HK-2 (cell line): ENCODE data around the gene PNN.
A peak's percentile ranks its signal among the peaks of the same experiment; 100 is the strongest.
"Not testable (repeated sequence)": the region's sequence is repeated elsewhere in the genome, so short reads cannot be mapped to it uniquely, and the experiment has no call there.

Experiments used
- DNase-seq: peaks from one replicate; pipeline ENCODE4 v3.0.0-alpha.2; 2018; ENCODE audit not compliant: unreplicated experiment

The PNN gene

GRCh38 chr14:39174560-39175444, at the start of gene PNN:
Gene PNN (plus strand): TSS chr14:39175254. CDS start chr14:39175280, 26 bp downstream.
- DNase-seq: peak; percentile 97

- DNase-seq: not testable (repeated sequence)
These were observed 37.2 kb upstream of the PNN start for GRCh38 chr14:39137835-39138234.

- DNase-seq: no peak
These were observed 36.6 kb upstream of the PNN start for GRCh38 chr14:39138440-39138839.

GRCh38 chr14:39140170-39140569, 34.9 kb upstream of the PNN start:
- DNase-seq: no peak

- not testable (repeated sequence) for DNase-seq
These were observed 33.4 kb upstream of the PNN start for GRCh38 chr14:39141623-39142022.

GRCh38 chr14:39143226-39143625, 31.8 kb upstream of the PNN start:
- DNase-seq: not testable (repeated sequence)

GRCh38 chr14:39145266-39145966, 29.6 kb upstream of the PNN start:
- no peak for DNase-seq

- no peak for DNase-seq
These were observed 20.4 kb upstream of the PNN start for GRCh38 chr14:39154594-39155189.

- DNase-seq: no peak
These were observed 17.6 kb upstream of the PNN start for GRCh38 chr14:39157491-39157890.

- no peak for DNase-seq
These were observed 16.7 kb upstream of the PNN start for GRCh38 chr14:39158222-39158858.

- DNase-seq: no peak
These were observed 14.6 kb upstream of the PNN start for GRCh38 chr14:39160494-39160893.

- DNase-seq: not testable (repeated sequence)
These were observed 7.2 kb upstream of the PNN start for GRCh38 chr14:39167797-39168320.

- no peak for DNase-seq
These were observed 6.5 kb upstream of the PNN start for GRCh38 chr14:39168591-39168990.

- DNase-seq: no peak
These were observed 5.5 kb upstream of the PNN start for GRCh38 chr14:39169541-39169900.

GRCh38 chr14:39173198-39173597, 1.9 kb upstream of the PNN start:
- no peak for DNase-seq

GRCh38 chr14:39175445-39176262, 600 bp downstream of the PNN start:
- peak; percentile 48 for DNase-seq

- DNase-seq: no peak
These were observed 1.5 kb downstream of the PNN start for GRCh38 chr14:39176263-39177167.

GRCh38 chr14:39177168-39177545, 2.1 kb downstream of the PNN start:
- DNase-seq: no peak

- no peak for DNase-seq
These were observed 4.0 kb downstream of the PNN start for GRCh38 chr14:39179042-39179441.

- no peak for DNase-seq
These were observed 5.5 kb downstream of the PNN start for GRCh38 chr14:39180553-39180952.
